Measurements from ENCODE around the gene CYP4F2. TPM values are rescaled to one million over a fixed set of nuclear protein-coding genes. Genes with fewer than 3 reads are reported as not detected.
"Not testable (repeated sequence)": the region's sequence is repeated elsewhere in the genome, so short reads cannot be mapped to it uniquely, and the experiment has no call there.

Gene CYP4F2
- polyA plus RNA-seq, 1 donor (not counting 4 experiments of a cell fraction or from before 2014, with no cell fraction given) = 0.13 TPM

GRCh38 chr19:15885919-15886318 is 12.0 kb downstream of the CYP4F2 start:
- dilution Hi-C loops (cut with MboI; ENCODE audit: extremely low pct_ligation_motif_present, low sequenced_read_pairs) = no loop called here
- no peaks in the 10 kb centered on the region for H3K9me1 ChIP-seq (ENCODE audit: control insufficient read depth, extremely low read depth, insufficient read depth, low read length)

DNA sequence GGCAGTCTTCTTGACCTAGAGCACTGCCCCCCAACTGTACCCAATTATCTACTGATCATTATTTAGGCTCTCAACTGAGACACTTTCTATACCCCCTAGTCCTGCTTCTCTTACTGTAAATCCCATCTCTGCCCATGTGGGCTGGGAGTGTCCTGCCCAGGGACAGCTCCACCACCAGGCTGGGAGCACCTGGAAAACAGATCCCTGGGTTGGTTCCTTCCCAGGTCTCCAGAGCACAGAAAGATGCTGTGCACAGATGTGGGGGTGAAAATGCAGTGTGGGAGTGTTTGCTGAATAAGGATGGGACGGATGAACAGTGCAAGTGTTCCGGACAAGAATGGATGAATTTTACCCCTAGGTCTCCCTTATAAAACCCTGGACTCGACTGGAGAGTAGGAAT is 12.7 kb downstream of the CYP4F2 start:
- Histone ChIP-seq H2AFZ (ENCODE audit: control insufficient read depth, low read length) (no peak overlapping the region), H3K9me3 (ENCODE audit: control insufficient read depth, low read depth, low read length) (no peaks in the 10 kb centered on the region), H3K9ac (ENCODE audit: control insufficient read depth, extremely low read depth, insufficient read depth, low read length) (no peak overlapping the region), H4K20me1 (ENCODE audit: control insufficient read depth, extremely low read depth, insufficient read depth, low read length) (no peaks in the 10 kb centered on the region), H3K4me2 (ENCODE audit: control insufficient read depth, extremely low read depth, insufficient read depth, low read depth, low read length) (no peak overlapping the region), H3K4me1 (ENCODE audit: control insufficient read depth, extremely low read depth, insufficient read depth, low read length) (no peaks in the 10 kb centered on the region), H3K36me3 (ENCODE audit: control insufficient read depth in 2 of 2, extremely low read depth in 1 of 2, insufficient read depth in 2 of 2, low read length in 2 of 2) (no peaks in the 10 kb centered on the region), H3K79me2 (ENCODE audit: control insufficient read depth, insufficient read depth, low read length) (no peaks in the 10 kb centered on the region), H3K27me3 (ENCODE audit: control insufficient read depth, extremely low read depth, insufficient read depth, low read length) (peaks cover 4% of the 10 kb centered on the region), H3K4me3 (ENCODE audit: control insufficient read depth in 2 of 3, extremely low read depth in 1 of 3, insufficient read depth in 2 of 3, low read depth in 1 of 3, low read length in 3 of 3) (no peak overlapping the region), H3K9me1 (ENCODE audit: control insufficient read depth, extremely low read depth, insufficient read depth, low read length) (no peaks in the 10 kb centered on the region), H3K27ac (ENCODE audit: control insufficient read depth, insufficient read depth, low read length) (no peak overlapping the region)
- dilution Hi-C loops (cut with MboI; ENCODE audit: extremely low pct_ligation_motif_present, low sequenced_read_pairs) = no loop called here
- TF ChIP-seq CTCF (optimal IDR thresholded peaks at IDR 0.05 in 1 of 3, IDR thresholded peaks at IDR 0.05 in 1 of 3, conservative IDR thresholded peaks at IDR 0.05 in 1 of 3; ENCODE audit: extremely low read depth in 1 of 3, insufficient read depth in 2 of 3, low read length in 3 of 3) = no peak
- TF ChIP-seq EZH2 (IDR thresholded peaks at IDR 0.05; ENCODE audit: low read length) = no peak
- DNase-seq (ENCODE audit: low read depth, low spot score) (no peak), FAIRE-seq (no peak)

More at GRCh38 chr19:15885919-15886318, 12.0 kb downstream of the CYP4F2 start:
- no peaks in the 10 kb centered on the region for H3K79me2 ChIP-seq (ENCODE audit: control insufficient read depth, insufficient read depth, low read length)
- H4K20me1 ChIP-seq (ENCODE audit: control insufficient read depth, extremely low read depth, insufficient read depth, low read length) = no peaks in the 10 kb centered on the region
- H3K9ac ChIP-seq (ENCODE audit: control insufficient read depth, extremely low read depth, insufficient read depth, low read length) = no peak overlapping the region
- no peak overlapping the region for H3K4me3 ChIP-seq (ENCODE audit: control insufficient read depth in 2 of 3, extremely low read depth in 1 of 3, insufficient read depth in 2 of 3, low read depth in 1 of 3, low read length in 3 of 3)
- H3K27ac ChIP-seq (ENCODE audit: control insufficient read depth, insufficient read depth, low read length) = no peak overlapping the region
- no peak overlapping the region for H2AFZ ChIP-seq (ENCODE audit: control insufficient read depth, low read length)
- H3K4me2 ChIP-seq (ENCODE audit: control insufficient read depth, extremely low read depth, insufficient read depth, low read depth, low read length) = no peak overlapping the region
- no peaks in the 10 kb centered on the region for H3K4me1 ChIP-seq (ENCODE audit: control insufficient read depth, extremely low read depth, insufficient read depth, low read length)
- H3K27me3 ChIP-seq (ENCODE audit: control insufficient read depth, extremely low read depth, insufficient read depth, low read length) = peaks cover 4% of the 10 kb centered on the region
- H3K36me3 ChIP-seq (ENCODE audit: control insufficient read depth in 2 of 2, extremely low read depth in 1 of 2, insufficient read depth in 2 of 2, low read length in 2 of 2) = no peaks in the 10 kb centered on the region
- DNase-seq (ENCODE audit: low read depth, low spot score) (no peak), FAIRE-seq (no peak)
- TF ChIP-seq CTCF (optimal IDR thresholded peaks at IDR 0.05 in 1 of 3, IDR thresholded peaks at IDR 0.05 in 1 of 3, conservative IDR thresholded peaks at IDR 0.05 in 1 of 3; ENCODE audit: extremely low read depth in 1 of 3, insufficient read depth in 2 of 3, low read length in 3 of 3) (no peak), EZH2 (IDR thresholded peaks at IDR 0.05; ENCODE audit: low read length) (no peak)
- no peaks in the 10 kb centered on the region for H3K9me3 ChIP-seq (ENCODE audit: control insufficient read depth, low read depth, low read length)

DNA sequence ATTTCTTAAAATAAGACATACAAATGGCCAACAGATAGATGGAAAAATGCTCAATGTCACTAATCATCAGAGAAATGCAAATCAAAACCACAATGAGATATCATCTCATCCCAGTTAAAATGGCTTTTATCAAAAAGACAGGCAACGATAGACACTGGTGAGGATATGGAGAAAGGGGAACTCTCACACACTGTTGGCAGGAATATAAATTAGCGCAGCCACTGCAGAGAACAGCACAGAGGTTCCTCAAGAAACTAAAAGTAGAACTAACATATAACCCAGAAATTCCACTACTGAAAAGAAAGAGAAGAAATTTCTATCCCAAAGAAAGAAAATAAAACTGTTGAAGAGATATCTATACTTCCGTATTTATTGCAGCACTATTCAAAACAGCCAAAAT is 14.5 kb downstream of the CYP4F2 start:
- dilution Hi-C loops (cut with MboI; ENCODE audit: extremely low pct_ligation_motif_present, low sequenced_read_pairs); FAIRE-seq: not testable (repeated sequence)

More for the DNA sequence above, 14.5 kb downstream of the CYP4F2 start:
- not testable (repeated sequence) for H3K9me1 ChIP-seq (ENCODE audit: control insufficient read depth, extremely low read depth, insufficient read depth, low read length); DNase-seq (ENCODE audit: low read depth, low spot score); H2AFZ ChIP-seq (ENCODE audit: control insufficient read depth, low read length); H3K4me2 ChIP-seq (ENCODE audit: control insufficient read depth, extremely low read depth, insufficient read depth, low read depth, low read length); H3K36me3 ChIP-seq (ENCODE audit: control insufficient read depth in 2 of 2, extremely low read depth in 1 of 2, insufficient read depth in 2 of 2, low read length in 2 of 2); H4K20me1 ChIP-seq (ENCODE audit: control insufficient read depth, extremely low read depth, insufficient read depth, low read length); H3K4me3 ChIP-seq (ENCODE audit: control insufficient read depth in 2 of 3, extremely low read depth in 1 of 3, insufficient read depth in 2 of 3, low read depth in 1 of 3, low read length in 3 of 3); H3K79me2 ChIP-seq (ENCODE audit: control insufficient read depth, insufficient read depth, low read length); H3K27me3 ChIP-seq (ENCODE audit: control insufficient read depth, extremely low read depth, insufficient read depth, low read length); H3K4me1 ChIP-seq (ENCODE audit: control insufficient read depth, extremely low read depth, insufficient read depth, low read length); H3K9ac ChIP-seq (ENCODE audit: control insufficient read depth, extremely low read depth, insufficient read depth, low read length); H3K27ac ChIP-seq (ENCODE audit: control insufficient read depth, insufficient read depth, low read length); H3K9me3 ChIP-seq (ENCODE audit: control insufficient read depth, low read depth, low read length)

Data from keratinocyte (primary cell).